Measurements from ENCODE around the gene RALGAPA2. TPM values are rescaled to one million over a fixed set of nuclear protein-coding genes. Genes with fewer than 3 reads are reported as not detected.

RALGAPA2 gene
- total RNA-seq, 4 donors from 2014 or later = 20.1 to 27.7 (median 23.0) TPM

GRCh38 chr20:20405623-20406022 lies 306.8 kb downstream of the RALGAPA2 start:
- H3K27ac ChIP-seq (replicated peaks in 1 of 4) = no peak overlapping the region
- no peaks in the 10 kb centered on the region for H3K4me1 ChIP-seq
- peaks cover 0 to 20% (median 5%) of the 10 kb centered on the region in 4 donors for H3K36me3 ChIP-seq
- intact Hi-C loops (cut with DNase I) = no loop called here
- DNase-seq (ENCODE audit: extremely low spot score) = no peak
- no peak for TF ChIP-seq CTCF (IDR thresholded peaks at IDR 0.05)
- no peak for TF ChIP-seq EP300 (IDR thresholded peaks at IDR 0.05)
- no peak for TF ChIP-seq POLR2A (IDR thresholded peaks at IDR 0.05; ENCODE audit: low read depth)
- TF ChIP-seq POLR2AphosphoS5 (IDR thresholded peaks at IDR 0.05) = no peak
- no peaks in the 10 kb centered on the region for H3K9me3 ChIP-seq
- H3K4me3 ChIP-seq = no peak overlapping the region
- 88% methylated on average over 10 of the region's 10 CpGs for WGBS
- no peaks in the 10 kb centered on the region for H3K27me3 ChIP-seq

- no peaks in the 10 kb centered on the region for H3K9me3 ChIP-seq
- no peak for TF ChIP-seq POLR2A (IDR thresholded peaks at IDR 0.05; ENCODE audit: low read depth)
- no peak for TF ChIP-seq CTCF (IDR thresholded peaks at IDR 0.05)
- TF ChIP-seq POLR2AphosphoS5 (IDR thresholded peaks at IDR 0.05) = no peak
- no peak for TF ChIP-seq EP300 (IDR thresholded peaks at IDR 0.05)
- no peaks in the 10 kb centered on the region for H3K4me1 ChIP-seq
- DNase-seq (ENCODE audit: extremely low spot score) = no peak
- H3K36me3 ChIP-seq = peaks cover 0 to 23% (median 7%) of the 10 kb centered on the region in 4 donors
- H3K27ac ChIP-seq (replicated peaks in 1 of 4) = no peak overlapping the region
- no peak overlapping the region for H3K4me3 ChIP-seq
- no peaks in the 10 kb centered on the region for H3K27me3 ChIP-seq
- intact Hi-C loops (cut with DNase I) = no loop called here
- WGBS = 97% methylated on average over 5 of the region's 5 CpGs
Observed at GRCh38 chr20:20404633-20405032, 307.8 kb downstream of the RALGAPA2 start.

GRCh38 chr20:20401991-20402390 lies 310.5 kb downstream of the RALGAPA2 start:
- intact Hi-C loops (cut with DNase I) = no loop called here
- H3K27me3 ChIP-seq = no peaks in the 10 kb centered on the region
- 86% methylated on average over 3 of the region's 3 CpGs for WGBS
- no peak for DNase-seq (ENCODE audit: extremely low spot score)
- no peaks in the 10 kb centered on the region for H3K9me3 ChIP-seq
- no peak overlapping the region for H3K4me3 ChIP-seq
- H3K36me3 ChIP-seq = peaks cover 0 to 34% (median 14%) of the 10 kb centered on the region in 4 donors
- H3K27ac ChIP-seq (replicated peaks in 1 of 4) = no peak overlapping the region
- H3K4me1 ChIP-seq = no peaks in the 10 kb centered on the region
- TF ChIP-seq CTCF (IDR thresholded peaks at IDR 0.05) (no peak), POLR2A (IDR thresholded peaks at IDR 0.05; ENCODE audit: low read depth) (no peak), POLR2AphosphoS5 (IDR thresholded peaks at IDR 0.05) (no peak), EP300 (IDR thresholded peaks at IDR 0.05) (no peak)

- Histone ChIP-seq H3K4me3 (no peak overlapping the region), H3K4me1 (no peaks in the 10 kb centered on the region), H3K36me3 (peaks cover 0 to 50% (median 31%) of the 10 kb centered on the region in 4 donors), H3K27me3 (no peaks in the 10 kb centered on the region), H3K27ac (replicated peaks in 1 of 4) (no peak overlapping the region), H3K9me3 (no peaks in the 10 kb centered on the region)
- WGBS = 94% methylated on average over 13 of the region's 13 CpGs
- TF ChIP-seq EP300 (IDR thresholded peaks at IDR 0.05) = no peak
- no peak for TF ChIP-seq CTCF (IDR thresholded peaks at IDR 0.05)
- no peak for TF ChIP-seq POLR2A (IDR thresholded peaks at IDR 0.05; ENCODE audit: low read depth)
- TF ChIP-seq POLR2AphosphoS5 (IDR thresholded peaks at IDR 0.05) = no peak
- no peak for DNase-seq (ENCODE audit: extremely low spot score)
- intact Hi-C loops (cut with DNase I) = no loop called here
Observed at GRCh38 chr20:20399531-20400500, 312.6 kb downstream of the RALGAPA2 start.

All from esophagus muscularis mucosa (tissue), 4 donors.